KBM-7 (cell line): ENCODE measurements around the gene ALPK3.
A peak's percentile ranks its signal among the peaks of the same experiment; 100 is the strongest.
"Not testable (repeated sequence)": the region's sequence is repeated elsewhere in the genome, so short reads cannot be mapped to it uniquely, and the experiment has no call there.

ENCODE experiments used
- DNase-seq: peaks from one replicate; pipeline ENCODE4 v3.0.0-alpha.2; 2015
- in situ Hi-C: fragments of 300-500 bp; cut with MboI; formaldehyde crosslinking; loops from 2 replicates; pipeline ENCODE4 v1.14.3; 2020; ENCODE audit warnings: low sequenced_read_pairs, low pct_unique_long_range_greater_than_20kb, mixed read lengths

The ALPK3 gene

DNA sequence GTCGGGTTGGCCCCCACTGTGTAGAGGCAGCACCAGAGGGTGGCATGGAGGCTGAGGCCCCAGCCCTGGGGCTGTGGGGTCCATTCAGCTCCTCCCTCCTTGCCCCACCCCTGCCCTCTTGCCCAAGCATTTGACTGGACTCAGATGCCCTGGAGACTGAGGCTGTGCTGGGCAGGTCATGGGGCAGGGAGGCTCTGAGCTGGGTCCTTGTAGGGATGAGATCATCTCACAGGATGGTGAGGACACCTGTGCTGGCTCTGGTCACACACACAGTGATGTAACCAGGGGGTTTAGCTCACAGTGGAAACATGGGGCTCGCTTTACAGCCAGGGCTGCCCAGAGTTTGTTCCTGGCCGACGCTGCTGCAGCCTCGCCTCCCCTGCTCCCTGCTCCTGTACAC lies 17.8 kb downstream of the ALPK3 start:
- in situ Hi-C loops, result no loop called here
- no peak for DNase-seq

DNA sequence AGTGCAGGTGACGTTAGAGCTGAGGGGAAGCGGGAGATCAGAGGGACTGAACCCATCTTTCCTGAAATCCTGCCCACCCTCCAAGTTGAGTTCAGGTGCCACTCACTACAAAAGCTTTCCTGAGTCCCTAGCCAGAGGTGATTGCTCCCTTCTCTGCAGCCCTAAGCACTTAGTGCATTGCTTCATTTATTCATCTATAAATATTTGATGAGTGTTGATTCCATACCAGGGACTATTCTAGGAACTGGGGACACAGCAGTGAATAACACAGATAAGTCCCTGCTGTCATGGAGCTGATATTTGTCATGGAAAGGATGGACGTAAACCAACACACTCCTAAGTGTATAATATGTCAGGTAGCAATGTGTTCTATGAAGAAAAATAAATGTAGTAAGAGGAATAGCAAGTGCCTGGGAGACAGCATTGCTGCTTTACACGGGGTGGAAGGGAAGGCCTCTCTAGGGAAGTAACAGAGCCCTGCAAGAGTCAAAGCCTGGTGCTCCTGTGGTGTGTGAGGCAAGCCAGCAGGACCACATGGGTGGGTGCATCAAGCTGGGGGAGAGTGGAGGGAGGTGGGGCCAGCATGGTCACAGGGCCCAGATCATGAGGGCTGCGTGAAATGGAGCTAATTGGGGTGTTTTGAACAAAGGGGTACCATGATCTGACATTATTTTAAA lies 18.6 kb downstream of the ALPK3 start:
- in situ Hi-C loops, result no loop called here
- DNase-seq, result no peak

DNA sequence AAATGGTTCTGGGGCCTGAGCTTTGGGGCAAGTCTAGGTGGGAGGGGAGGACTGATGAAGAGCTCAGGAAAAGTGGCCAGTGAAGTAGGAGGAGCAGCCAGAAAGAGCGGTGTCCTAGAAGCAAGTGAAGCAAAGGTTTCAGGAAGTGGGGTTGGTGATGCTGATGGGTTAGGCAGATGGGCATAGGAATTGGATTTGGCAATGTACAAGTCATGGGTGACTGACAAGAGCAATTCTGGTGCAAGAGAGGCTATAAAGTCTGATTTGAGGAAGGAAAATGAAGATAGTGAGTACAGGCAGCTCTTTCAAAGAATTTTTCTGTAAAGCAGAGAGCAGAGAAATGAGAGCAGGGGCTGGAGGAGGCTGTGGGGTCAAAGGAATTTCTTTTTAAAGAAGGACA lies 19.7 kb downstream of the ALPK3 start:
- no peak for DNase-seq
- in situ Hi-C loops, result no loop called here

DNA sequence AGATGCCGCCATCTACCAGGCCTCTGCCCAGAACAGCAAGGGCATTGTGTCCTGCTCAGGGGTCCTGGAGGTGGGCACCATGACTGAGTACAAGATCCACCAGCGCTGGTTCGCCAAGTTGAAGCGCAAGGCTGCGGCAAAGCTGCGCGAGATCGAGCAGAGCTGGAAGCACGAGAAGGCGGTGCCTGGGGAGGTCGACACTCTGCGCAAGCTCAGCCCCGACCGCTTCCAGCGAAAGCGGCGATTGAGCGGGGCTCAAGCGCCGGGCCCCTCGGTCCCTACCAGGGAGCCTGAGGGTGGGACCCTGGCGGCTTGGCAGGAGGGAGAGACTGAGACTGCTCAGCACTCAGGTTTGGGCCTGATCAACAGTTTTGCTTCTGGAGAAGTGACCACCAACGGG lies 22.6 kb downstream of the ALPK3 start:
- no peak for DNase-seq
- in situ Hi-C loops, result no loop called here

DNA sequence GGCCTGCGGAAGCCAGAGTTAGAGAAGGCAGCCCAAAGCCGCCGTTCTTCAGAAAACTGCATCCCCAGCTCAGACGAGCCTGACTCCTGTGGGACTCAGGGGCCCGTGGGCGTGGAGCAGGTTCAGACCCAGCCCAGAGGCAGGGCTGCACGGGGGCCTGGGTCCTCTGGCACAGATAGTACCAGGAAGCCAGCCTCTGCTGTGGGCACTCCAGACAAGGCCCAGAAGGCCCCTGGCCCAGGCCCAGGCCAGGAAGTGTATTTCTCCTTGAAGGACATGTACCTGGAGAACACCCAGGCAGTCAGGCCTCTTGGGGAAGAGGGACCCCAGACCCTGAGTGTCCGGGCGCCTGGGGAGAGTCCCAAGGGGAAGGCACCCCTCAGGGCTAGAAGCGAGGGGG lies 23.1 kb downstream of the ALPK3 start:
- in situ Hi-C loops, result no loop called here
- DNase-seq, result no peak

DNA sequence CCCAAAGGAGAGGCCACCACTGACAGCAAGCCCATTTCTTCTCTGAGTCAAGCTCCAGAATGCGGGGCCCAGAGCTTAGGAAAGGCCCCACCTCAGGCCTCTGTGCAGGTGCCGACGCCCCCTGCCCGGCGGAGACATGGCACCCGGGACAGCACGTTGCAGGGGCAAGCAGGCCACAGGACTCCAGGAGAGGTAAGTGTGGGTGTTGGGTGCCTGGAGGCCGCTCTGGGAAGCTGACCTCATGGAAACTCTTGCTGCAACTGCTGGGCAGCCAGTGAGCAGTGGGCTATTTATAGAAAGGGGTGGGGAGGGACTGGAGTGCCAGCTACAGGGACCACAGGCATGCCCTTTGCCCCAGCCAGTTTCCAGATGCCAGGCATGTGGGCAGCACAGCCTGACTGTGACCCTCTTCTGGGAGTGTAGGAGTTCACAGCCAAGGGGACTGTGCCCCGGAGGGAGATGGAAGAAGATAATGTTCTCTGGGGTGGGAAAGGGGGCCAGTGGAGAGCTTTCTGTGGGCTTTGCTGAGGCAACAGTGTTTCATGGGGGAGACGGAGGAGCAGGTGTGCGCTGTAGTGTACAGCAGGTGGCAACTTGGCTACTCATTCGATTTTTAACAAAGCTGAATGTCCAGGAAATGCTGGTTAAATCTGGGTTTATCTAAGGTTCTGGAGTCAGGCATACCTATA lies 23.7 kb downstream of the ALPK3 start:
- in situ Hi-C loops, result no loop called here
- no peak for DNase-seq

DNA sequence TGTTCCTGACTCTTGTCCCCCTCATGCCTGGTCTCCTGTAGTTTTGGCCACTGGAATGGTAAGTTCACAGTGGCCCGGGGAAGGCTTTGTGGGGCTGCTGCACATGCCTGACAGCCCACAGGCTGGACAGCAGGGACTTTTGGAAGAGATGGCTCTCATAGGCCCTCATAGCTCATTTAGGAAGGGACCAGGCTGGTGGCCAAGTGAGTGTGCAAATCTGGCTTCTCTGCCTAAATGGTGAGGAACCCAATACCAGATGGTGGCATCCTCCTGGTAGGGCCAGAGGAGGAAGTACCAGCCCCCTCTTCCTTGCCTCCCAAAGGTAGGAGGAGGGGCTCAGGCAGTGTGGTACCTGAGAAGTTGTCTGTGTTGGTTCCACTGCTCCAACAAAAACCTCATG lies 25.6 kb downstream of the ALPK3 start:
- DNase-seq, result no peak
- in situ Hi-C loops, result no loop called here

DNA sequence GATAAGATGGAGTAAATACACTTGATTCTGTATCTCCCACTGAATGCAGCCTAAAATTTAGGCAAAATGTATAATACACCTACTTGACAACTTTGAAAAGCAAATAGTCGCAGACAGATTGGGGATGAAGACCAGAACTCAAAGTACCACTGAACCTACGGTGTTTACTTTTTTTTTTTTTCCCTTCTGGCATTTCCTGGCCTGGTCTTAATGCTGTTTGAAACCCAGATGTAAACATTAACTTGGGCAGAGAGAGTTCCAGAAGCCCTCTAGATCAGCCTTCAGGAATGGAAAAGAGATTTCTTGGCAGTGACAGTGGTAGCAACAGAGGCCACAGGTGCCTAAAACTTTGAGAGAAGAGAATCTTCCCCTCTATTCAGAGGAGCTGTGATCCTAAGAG lies 27.8 kb downstream of the ALPK3 start:
- no peak for DNase-seq
- in situ Hi-C loops, result no loop called here

DNA sequence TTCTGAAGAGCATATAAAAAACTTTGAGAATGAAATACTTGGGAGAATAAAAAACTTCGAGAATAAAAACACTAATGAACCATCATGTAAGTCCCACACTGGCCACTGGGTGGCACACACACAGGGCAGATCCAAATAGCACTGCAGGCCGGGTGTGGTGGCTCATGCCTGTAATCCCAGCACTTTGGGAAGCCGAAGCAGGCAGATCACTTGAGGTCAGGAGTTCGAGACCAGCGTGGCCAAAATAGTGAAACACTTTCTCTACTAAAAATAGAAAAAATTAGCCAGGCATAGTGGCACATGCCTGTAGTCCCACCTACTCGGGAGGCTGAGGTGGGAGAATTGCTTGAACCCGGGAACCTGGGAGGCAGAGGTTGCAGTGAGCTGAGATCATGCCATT lies 28.5 kb downstream of the ALPK3 start:
- DNase-seq, result peak; percentile 80
- in situ Hi-C loops, result not testable (repeated sequence)

DNA sequence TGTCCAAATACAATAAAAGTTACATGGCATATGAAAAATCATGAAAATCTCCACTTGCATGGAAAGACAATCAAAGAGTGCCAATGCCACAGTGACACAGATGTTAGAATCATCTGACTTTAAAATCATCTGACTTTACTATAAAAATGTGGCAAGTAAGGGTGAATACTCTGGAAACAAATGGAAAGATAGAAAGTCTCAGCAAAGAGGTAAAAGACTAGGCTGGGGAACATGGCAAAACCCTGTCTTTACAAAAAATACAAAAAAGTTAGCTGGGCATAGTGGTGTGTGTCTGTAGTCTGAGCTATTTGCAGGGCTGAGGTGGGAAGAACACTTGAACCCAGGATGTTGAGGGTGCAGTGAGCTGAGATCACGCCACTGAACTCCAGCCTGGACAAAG lies 29.1 kb downstream of the ALPK3 start:
- in situ Hi-C loops, result no loop called here
- DNase-seq, result no peak

DNA sequence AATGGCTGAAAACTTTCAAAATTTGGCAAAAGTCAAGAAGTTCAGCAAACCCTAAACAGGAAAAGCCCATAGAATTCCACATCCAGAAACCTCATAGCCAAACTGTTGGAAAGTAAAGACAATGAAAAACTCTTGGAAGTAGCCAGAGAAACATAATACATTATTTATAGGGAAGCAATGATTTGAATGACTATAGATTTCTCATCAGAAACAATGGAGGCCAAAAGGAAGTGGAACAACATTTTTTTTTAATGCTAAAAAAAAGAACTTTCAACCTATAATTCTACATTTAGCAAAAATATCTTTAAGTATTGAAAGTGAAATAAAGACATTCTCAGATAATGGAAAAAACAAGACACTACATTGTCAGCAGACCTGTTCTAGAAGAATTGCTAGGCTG lies 30.2 kb downstream of the ALPK3 start:
- in situ Hi-C loops, result no loop called here

DNA sequence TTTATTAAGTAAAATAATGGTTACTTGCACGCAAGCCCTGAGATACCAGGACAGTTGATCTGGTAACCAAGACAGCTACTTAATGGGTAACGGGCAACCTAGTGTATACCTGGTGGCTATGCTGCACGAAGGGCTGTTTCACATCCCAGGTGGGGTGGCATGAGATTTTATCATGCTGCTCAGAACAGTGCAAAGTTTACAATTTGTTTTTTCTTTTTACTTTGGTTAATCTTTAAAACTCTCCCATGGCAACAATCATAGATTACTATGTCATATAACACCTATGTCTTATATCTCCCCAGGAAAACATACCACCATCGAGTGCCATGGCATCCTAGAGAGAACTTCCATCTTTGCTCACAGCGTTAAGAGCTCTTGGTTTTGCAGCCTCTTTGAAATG lies 35.1 kb downstream of the ALPK3 start:
- in situ Hi-C loops, result no loop called here
- DNase-seq, result no peak

More for the DNA sequence above, 30.2 kb downstream of the ALPK3 start:
- no peak for DNase-seq

DNA sequence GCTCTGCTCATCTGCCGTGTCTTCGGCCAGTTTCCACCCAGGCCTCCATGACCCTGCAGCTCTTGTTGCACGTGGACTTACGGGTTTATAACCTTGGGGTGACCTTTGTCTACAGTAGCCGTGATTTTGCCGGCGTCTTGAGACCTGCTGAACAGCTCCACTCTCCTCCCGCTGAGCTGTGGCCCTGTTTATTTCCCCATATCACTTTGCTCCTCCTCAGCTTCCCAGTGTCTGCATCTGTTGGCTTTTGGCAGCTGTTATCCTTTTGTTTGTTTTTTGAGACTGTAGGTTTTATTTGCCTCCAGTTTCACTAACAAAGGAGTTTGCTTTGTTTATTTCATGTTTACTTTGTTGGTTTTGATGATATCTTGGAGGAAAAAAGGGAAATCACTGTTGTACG lies 38.0 kb downstream of the ALPK3 start:
- in situ Hi-C loops, result no loop called here
- DNase-seq, result no peak

DNA sequence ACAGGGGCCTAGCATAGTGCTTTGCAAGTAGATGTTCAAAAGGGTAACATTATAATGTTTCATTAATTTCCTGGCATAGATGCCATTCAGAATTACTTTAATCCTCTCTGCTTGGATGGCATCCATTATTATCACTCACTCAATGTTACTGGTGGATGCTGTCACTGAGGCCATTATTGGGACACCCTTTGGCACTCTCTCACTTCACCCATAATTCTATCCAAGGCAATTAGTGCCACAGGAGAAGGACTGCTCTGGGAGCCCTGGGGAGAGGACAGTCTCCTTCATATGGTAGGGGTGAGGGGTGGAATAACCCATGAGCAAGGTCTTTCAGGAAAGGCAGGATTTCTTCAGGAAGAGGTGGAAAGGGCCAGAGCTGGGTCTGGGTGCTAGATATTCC lies 38.6 kb downstream of the ALPK3 start:
- DNase-seq, result no peak
- in situ Hi-C loops, result no loop called here

DNA sequence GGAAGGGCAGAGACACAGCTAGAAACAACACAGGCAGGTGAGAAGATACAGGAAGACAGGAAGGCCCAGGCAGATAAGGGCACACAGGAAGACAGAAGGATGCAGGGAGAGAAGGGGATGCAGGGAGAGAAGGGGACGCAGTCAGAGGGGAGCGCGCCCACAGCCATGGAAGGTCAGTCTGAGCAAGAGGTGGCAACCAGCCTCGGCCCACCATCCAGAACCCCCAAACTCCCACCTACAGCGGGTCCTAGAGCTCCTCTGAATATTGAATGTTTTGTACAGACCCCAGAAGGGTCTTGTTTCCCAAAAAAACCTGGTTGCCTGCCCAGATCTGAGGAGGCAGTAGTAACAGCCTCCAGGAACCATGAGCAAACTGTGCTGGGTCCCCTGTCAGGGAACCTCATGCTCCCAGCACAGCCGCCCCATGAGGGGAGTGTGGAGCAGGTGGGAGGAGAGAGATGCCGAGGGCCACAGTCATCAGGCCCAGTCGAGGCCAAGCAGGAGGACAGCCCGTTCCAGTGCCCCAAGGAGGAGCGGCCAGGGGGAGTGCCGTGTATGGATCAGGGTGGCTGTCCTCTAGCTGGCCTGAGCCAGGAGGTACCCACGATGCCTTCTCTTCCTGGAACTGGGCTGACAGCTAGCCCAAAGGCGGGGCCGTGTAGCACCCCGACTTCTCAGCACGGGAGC lies 39.7 kb downstream of the ALPK3 start:
- in situ Hi-C loops, result no loop called here
- DNase-seq, result no peak

DNA sequence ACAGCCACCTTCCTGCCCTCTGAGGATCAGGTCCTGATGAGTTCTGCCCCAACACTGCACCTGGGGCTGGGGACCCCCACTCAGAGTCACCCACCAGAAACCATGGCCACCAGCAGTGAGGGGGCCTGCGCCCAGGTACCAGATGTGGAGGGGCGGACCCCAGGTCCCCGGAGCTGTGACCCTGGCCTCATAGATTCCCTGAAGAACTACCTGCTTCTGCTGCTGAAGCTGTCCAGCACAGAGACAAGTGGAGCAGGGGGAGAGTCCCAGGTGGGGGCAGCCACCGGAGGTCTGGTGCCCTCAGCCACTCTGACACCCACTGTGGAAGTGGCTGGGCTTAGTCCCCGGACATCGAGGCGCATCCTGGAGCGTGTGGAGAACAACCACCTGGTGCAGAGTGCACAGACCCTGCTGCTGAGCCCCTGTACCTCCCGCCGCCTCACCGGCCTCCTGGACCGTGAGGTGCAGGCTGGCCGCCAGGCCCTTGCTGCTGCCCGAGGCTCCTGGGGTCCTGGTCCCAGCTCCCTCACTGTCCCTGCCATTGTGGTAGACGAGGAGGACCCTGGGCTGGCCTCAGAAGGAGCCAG lies 40.4 kb downstream of the ALPK3 start:
- in situ Hi-C loops, result no loop called here
- DNase-seq, result no peak

DNA sequence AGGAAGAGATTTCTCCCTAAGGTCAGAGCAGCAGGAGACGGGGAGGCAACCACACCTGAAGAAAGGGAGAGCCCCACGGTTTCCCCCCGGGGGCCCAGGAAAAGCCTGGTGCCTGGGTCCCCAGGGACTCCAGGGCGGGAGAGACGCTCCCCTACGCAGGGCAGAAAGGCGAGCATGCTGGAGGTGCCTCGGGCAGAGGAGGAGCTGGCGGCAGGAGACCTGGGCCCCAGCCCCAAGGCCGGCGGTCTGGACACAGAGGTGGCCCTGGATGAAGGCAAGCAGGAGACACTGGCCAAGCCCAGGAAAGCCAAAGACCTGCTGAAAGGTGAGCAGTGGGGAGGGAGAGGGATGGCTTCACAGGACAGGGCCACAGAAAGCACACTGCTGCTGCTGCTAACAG lies 41.1 kb downstream of the ALPK3 start:
- in situ Hi-C loops, result no loop called here
- no peak for DNase-seq

DNA sequence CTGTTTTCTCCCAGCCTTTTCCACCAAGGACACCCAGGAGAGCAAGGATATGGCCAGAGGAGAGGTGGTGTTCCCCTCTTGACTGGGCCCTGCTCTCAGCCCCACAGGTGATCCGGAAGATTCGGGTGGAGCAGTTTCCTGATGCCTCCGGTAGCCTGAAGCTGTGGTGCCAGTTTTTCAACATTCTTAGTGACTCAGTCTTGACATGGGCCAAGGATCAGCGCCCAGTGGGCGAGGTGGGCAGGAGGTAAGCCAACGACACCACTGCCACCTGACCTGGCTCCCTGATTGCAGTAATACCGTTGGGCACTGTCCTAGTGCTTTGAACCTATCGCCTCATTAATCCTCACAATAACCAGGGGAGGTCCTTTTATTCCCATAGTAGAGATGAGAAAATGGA lies 42.0 kb downstream of the ALPK3 start:
- in situ Hi-C loops, result no loop called here
- no peak for DNase-seq

DNA sequence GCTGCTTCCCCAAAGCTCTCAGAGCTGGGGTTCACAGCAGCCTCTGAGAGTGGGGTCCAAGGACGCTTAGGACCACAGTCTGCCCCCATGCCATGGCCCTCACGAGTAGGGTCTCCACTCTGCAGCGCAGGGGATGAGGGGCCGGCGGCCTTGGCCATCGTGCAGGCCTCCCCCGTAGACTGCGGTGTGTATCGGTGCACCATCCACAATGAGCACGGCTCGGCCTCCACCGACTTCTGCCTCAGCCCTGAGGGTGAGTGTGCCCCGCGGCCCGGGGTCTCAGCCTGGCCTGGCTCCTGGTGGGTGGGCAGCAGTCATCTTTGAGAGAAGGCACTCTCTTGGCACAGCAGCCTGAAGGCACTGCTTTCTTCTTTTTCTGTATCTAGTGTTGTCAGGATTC lies 42.5 kb downstream of the ALPK3 start:
- in situ Hi-C loops, result no loop called here
- no peak for DNase-seq

DNA sequence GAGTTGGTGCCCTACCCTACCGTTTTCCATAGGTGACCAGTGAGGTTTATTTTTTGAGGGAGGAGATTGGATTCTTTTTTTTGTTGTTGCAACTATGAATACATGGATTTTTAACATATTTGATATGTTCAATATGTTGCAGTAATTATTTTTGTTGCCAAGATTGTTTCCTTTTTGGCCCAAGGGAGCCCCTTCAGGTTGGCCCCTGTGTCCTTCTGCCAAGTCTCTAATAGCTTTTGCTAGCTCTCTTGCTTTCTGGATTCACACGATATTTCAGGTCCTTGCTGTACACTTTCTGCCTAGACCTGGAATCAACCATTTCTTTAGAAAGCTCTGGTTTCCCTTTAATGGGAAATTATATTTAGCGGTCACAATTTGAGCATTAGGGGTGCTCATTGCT lies 44.6 kb downstream of the ALPK3 start:
- no peak for DNase-seq
- in situ Hi-C loops, result no loop called here
